SK-N-MC (cell line): ENCODE data around the gene NTN4.
A peak's percentile ranks its signal among the peaks of the same experiment; 100 is the strongest.

Experiments
- DNase-seq: peaks from one replicate; pipeline ENCODE4 v3.0.0-alpha.2; 2011; ENCODE audit warnings: low read depth, low spot score
- H3K27ac ChIP-seq: fragments of 200-600 bp; sonication (generic); 2 replicates; pipeline ENCODE4 v1.5.1; 2016; ENCODE audit warnings: mixed run types
- H3K36me3 ChIP-seq: fragments of 200-600 bp; sonication (generic); 2 replicates; pipeline ENCODE4 v1.6.1; 2017; ENCODE audit warnings: antibody characterized with exemption, low read length, mixed read lengths; ENCODE audit not compliant: insufficient read depth
- H3K4me3 ChIP-seq: fragments of 200-600 bp; sonication (generic); 2 replicates; pipeline ENCODE4 v1.5.1; 2016
- H3K9ac ChIP-seq: fragments of 200-600 bp; sonication (generic); 2 replicates; pipeline ENCODE4 v1.8.0; 2017; ENCODE audit warnings: mixed run types, mixed read lengths; ENCODE audit not compliant: insufficient read length
- H3K9me3 ChIP-seq: fragments of 200-600 bp; sonication (generic); 2 replicates; pipeline ENCODE4 v1.6.1; 2017; ENCODE audit warnings: low read depth, mild to moderate bottlenecking, antibody characterized with exemption, low read length, moderate library complexity, mixed read lengths
- EZH2 ChIP-seq: fragments of 200-600 bp; sonication (generic); IDR thresholded peaks from one replicate; pipeline ENCODE4 v1.6.1; 2017; ENCODE audit warnings: antibody characterized with exemption
- FOXP2 ChIP-seq: optimal IDR thresholded peaks from 2 replicates; pipeline ENCODE3; 2011; ENCODE audit warnings: mild to moderate bottlenecking, moderate library complexity; ENCODE audit not compliant: insufficient read depth; ENCODE audit errors: extremely low read length, control extremely low read depth
- POLR2AphosphoS5 ChIP-seq: IDR thresholded peaks from 2 replicates; pipeline ENCODE4 v1.6.1; 2012; ENCODE audit warnings: mild to moderate bottlenecking, low read depth, low read length, borderline replicate concordance

NTN4 gene

DNA sequence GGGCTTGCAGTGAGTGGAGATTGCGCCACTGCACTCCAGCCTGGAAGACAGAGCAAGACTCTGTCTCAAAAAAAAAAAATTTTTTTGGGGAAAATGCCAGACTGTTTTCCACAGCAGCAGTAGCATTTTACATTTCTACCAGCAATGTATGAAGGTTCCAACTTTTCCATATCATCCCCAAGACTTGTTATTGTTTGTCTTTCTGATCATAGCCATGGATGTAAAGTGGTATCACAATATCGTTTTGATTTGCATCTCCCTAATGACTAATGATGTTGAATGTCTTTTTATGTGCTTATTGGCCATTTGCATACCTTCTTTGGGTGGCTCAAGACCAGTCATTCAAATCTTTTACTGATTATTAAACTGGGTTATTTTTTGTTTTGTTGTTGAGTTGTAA lies 63.7 kb downstream of the NTN4 start:
- Histone ChIP-seq H3K9me3 (peaks cover 7% of the 10 kb centered on the region; the same call in 1 of the 2 replicates), H3K9ac (no peak overlapping the region), H3K4me3 (no peak overlapping the region), H3K36me3 (no peaks in the 10 kb centered on the region), H3K27ac (no peak overlapping the region)
- no peak for DNase-seq
- TF ChIP-seq FOXP2 (no peak), POLR2AphosphoS5 (no peak), EZH2 (no peak)

GRCh38 chr12:95724767-95725166 lies 65.8 kb downstream of the NTN4 start:
- DNase-seq = no peak
- TF ChIP-seq POLR2AphosphoS5 = no peak
- no peak for TF ChIP-seq EZH2
- no peak for TF ChIP-seq FOXP2
- peaks cover 7% of the 10 kb centered on the region; the same call in 1 of the 2 replicates for H3K9me3 ChIP-seq
- no peaks in the 10 kb centered on the region for H3K36me3 ChIP-seq
- H3K9ac ChIP-seq = no peak overlapping the region
- no peak overlapping the region for H3K27ac ChIP-seq
- H3K4me3 ChIP-seq = peak overlapping the region; percentile 38; the same call in 1 of the 2 replicates

GRCh38 chr12:95723693-95724384 lies 66.7 kb downstream of the NTN4 start:
- Histone ChIP-seq H3K27ac (no peak overlapping the region), H3K36me3 (no peaks in the 10 kb centered on the region), H3K4me3 (peak overlapping the region; percentile 38; the same call in 1 of the 2 replicates), H3K9me3 (peaks cover 7% of the 10 kb centered on the region; the same call in 1 of the 2 replicates), H3K9ac (no peak overlapping the region)
- peak; percentile 97 for DNase-seq
- TF ChIP-seq FOXP2 (no peak), POLR2AphosphoS5 (peak; percentile 69; the same call in 1 of the 2 replicates), EZH2 (no peak)

DNA sequence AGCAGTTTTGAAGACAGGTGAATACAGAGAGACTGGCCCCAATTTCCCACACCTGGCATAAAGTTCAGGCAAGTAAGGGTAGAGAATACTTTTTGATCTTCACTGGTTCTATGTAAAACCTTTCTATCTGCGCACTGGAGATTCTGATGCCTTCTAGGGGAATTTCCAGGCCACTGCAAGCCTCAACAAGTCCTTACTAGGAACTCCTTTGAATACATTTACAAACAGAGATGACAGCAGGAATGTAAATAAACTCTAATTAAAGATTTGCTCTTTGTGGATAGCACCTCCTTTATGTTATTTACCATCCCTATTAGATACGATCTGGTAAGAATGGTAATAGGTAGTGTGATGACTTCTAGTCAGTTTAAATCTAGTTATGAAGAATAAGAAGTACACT lies 69.2 kb downstream of the NTN4 start:
- Histone ChIP-seq H3K36me3 (no peaks in the 10 kb centered on the region), H3K9ac (no peak overlapping the region), H3K4me3 (no peak overlapping the region), H3K9me3 (no peaks in the 10 kb centered on the region), H3K27ac (no peak overlapping the region)
- no peak for DNase-seq
- no peak for TF ChIP-seq FOXP2
- TF ChIP-seq EZH2 = no peak
- no peak for TF ChIP-seq POLR2AphosphoS5

DNA sequence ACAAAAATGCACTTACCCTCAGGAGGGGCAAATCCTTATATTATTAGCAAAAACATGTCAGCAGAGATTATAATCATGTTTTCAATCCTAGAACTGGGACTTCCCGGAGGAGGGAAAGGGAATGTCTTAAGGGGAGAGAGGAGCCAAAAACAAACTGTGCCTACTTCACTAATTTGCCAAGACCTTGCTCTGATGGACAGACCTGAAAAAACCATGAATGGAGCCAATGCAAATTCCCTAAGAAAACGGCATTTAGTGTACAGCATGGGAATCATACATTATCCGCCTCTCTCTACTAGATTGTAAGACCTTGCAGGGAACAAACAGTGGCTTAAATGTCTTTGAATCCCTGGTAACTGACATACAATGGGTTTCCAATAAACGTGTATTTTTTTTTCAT lies 70.4 kb downstream of the NTN4 start:
- H3K4me3 ChIP-seq = no peak overlapping the region
- H3K27ac ChIP-seq = no peak overlapping the region
- H3K36me3 ChIP-seq = no peaks in the 10 kb centered on the region
- H3K9me3 ChIP-seq = no peaks in the 10 kb centered on the region
- DNase-seq = no peak
- no peak for TF ChIP-seq EZH2
- TF ChIP-seq POLR2AphosphoS5 = no peak
- TF ChIP-seq FOXP2 = no peak
- H3K9ac ChIP-seq = no peak overlapping the region

- Histone ChIP-seq H3K9me3 (no peaks in the 10 kb centered on the region), H3K27ac (no peak overlapping the region), H3K9ac (no peak overlapping the region), H3K4me3 (no peak overlapping the region), H3K36me3 (no peaks in the 10 kb centered on the region)
- TF ChIP-seq EZH2 (no peak), FOXP2 (no peak), POLR2AphosphoS5 (no peak)
- DNase-seq = no peak
Observed at GRCh38 chr12:95718772-95719171, 71.8 kb downstream of the NTN4 start.

GRCh38 chr12:95718006-95718431 lies 72.5 kb downstream of the NTN4 start:
- no peak overlapping the region for H3K9ac ChIP-seq
- no peak for TF ChIP-seq FOXP2
- TF ChIP-seq EZH2 = no peak
- no peak for TF ChIP-seq POLR2AphosphoS5
- no peaks in the 10 kb centered on the region for H3K36me3 ChIP-seq
- no peaks in the 10 kb centered on the region for H3K9me3 ChIP-seq
- no peak overlapping the region for H3K4me3 ChIP-seq
- DNase-seq = no peak
- H3K27ac ChIP-seq = no peak overlapping the region

- Histone ChIP-seq H3K9ac (no peak overlapping the region), H3K9me3 (no peaks in the 10 kb centered on the region), H3K36me3 (no peaks in the 10 kb centered on the region), H3K4me3 (no peak overlapping the region), H3K27ac (no peak overlapping the region)
- TF ChIP-seq POLR2AphosphoS5 (no peak), EZH2 (no peak), FOXP2 (no peak)
- DNase-seq = no peak
Observed at GRCh38 chr12:95717316-95717928, 73.1 kb downstream of the NTN4 start.

DNA sequence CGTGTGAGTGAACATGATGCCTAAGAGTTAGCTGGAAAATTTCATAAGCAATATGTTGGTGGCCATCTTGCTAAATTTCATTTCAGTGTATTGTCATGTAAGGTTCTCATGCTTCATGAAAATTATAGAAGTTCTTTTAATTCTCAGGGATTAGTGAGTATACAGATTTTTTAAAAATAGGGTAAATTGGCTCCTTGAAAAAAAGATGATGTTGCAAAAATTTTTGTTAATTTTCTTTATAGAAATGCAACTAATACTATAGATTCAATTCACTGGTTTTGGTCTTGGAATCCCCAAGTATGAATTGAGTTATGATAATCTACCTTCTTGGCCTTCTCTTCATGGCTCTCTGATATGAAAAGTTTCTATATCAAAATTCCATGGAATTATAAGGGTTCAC lies 75.4 kb downstream of the NTN4 start:
- H3K4me3 ChIP-seq = no peak overlapping the region
- TF ChIP-seq POLR2AphosphoS5 (no peak), FOXP2 (no peak), EZH2 (no peak)
- H3K9me3 ChIP-seq = no peaks in the 10 kb centered on the region

More for the DNA sequence above, 75.4 kb downstream of the NTN4 start:
- DNase-seq = no peak
- H3K36me3 ChIP-seq = no peaks in the 10 kb centered on the region
- H3K27ac ChIP-seq = no peak overlapping the region
- no peak overlapping the region for H3K9ac ChIP-seq
